Measurements from ENCODE around the gene PHLPP1. TPM values are rescaled to one million over a fixed set of nuclear protein-coding genes. Genes with fewer than 3 reads are reported as not detected.

Gene PHLPP1
- total RNA-seq, 1 donor from 2014 or later = 3.4 TPM

DNA sequence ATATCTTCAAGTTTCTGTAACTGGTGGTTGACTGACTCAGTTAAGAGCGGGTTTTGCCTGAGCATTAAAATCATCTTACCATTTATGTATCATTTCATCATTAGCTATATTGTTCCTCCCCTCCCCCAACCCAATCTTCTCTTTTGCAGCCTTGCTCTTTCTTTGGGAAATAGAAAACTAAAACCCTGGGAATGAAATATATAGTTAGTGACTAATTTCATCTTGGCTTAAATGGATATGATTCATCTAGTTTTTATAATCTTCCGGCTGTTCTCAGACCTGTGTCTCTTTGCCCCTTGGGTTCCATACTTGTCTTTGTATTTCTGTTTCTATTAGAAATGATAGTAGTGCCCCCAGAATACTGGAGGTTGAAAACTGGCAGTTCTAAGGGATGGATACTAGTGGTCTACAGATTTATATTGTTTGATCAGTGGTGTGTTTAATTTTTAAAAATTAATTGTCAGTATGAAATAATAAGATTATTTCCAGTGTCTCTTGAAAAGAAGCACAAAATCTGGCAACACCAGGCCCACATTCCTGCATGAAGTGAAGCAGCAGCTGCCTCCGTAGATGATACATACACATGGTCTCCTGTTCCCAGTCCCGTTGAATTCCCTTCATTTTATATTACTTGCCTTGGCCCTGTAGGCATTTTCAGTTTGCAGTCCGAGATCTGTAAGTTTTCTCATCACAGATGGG, 44.5 kb downstream of the PHLPP1 start:
- FAIRE-seq (no peak), DNase-seq (ENCODE audit: low read depth) (peak; percentile 78)
- no peaks in the 10 kb centered on the region for H3K36me3 ChIP-seq (ENCODE audit: control insufficient read depth, insufficient read depth, low read length)
- no peak for TF ChIP-seq CTCF (IDR thresholded peaks at IDR 0.05; ENCODE audit: insufficient read depth, low read length, severe bottlenecking)
- H3K27me3 ChIP-seq (ENCODE audit: control insufficient read depth, insufficient read depth, low read length) = no peaks in the 10 kb centered on the region
- no peak overlapping the region for H3K4me3 ChIP-seq (ENCODE audit: low read depth, low read length)

GRCh38 chr18:62760403-62760734, 45.0 kb downstream of the PHLPP1 start:
- no peak overlapping the region for H3K4me3 ChIP-seq (ENCODE audit: low read depth, low read length)
- DNase-seq (ENCODE audit: low read depth) (no peak), FAIRE-seq (no peak)
- H3K27me3 ChIP-seq (ENCODE audit: control insufficient read depth, insufficient read depth, low read length) = no peaks in the 10 kb centered on the region
- H3K36me3 ChIP-seq (ENCODE audit: control insufficient read depth, insufficient read depth, low read length) = no peaks in the 10 kb centered on the region
- no peak for TF ChIP-seq CTCF (IDR thresholded peaks at IDR 0.05; ENCODE audit: insufficient read depth, low read length, severe bottlenecking)

DNA sequence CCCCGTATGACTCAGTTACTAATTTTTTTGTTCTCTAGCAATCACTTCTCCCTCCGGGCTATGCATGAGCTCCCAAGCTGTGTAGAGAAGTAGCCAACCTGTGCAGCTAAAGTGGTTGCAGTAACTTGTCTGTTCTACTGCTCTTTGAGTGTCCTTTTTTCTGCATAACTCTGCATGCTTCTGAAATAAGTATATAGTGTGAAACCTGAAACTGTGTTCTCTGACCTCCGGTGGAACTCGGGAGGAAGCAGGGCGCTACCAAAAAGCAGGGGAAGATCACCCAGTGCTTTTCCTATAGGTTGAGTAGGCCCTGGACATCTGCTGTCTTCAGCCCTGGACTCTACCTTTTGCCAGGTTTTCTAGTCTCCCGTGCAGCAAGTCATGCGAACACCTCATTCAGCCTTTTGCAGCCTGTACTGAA, 47.8 kb downstream of the PHLPP1 start:
- Histone ChIP-seq H3K27me3 (ENCODE audit: control insufficient read depth, insufficient read depth, low read length) (no peaks in the 10 kb centered on the region), H3K36me3 (ENCODE audit: control insufficient read depth, insufficient read depth, low read length) (no peaks in the 10 kb centered on the region), H3K4me3 (ENCODE audit: low read depth, low read length) (no peak overlapping the region)
- peak; percentile 76 for DNase-seq (ENCODE audit: low read depth)
- FAIRE-seq = peak; percentile 18
- no peak for TF ChIP-seq CTCF (IDR thresholded peaks at IDR 0.05; ENCODE audit: insufficient read depth, low read length, severe bottlenecking)

DNA sequence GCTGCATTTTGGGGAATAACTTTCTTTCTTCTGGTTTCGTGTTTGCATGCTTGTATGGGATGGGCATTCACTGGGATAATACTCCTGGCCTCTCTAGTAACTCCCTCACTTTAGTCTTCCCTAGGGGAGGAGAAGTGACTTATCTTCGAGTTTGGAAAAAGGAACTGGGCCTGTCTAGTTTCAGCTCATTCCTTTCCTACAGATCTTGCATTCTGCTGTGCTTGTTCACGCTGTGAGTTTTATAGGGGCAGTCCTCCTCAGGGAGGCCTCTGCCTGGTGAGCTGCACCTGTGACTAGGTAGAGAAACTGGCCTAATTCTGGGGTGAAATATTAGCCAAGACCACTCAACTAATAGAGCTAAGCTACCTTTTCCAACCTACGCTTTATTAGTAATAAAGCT, 50.9 kb downstream of the PHLPP1 start:
- TF ChIP-seq CTCF (IDR thresholded peaks at IDR 0.05; ENCODE audit: insufficient read depth, low read length, severe bottlenecking) = no peak
- no peaks in the 10 kb centered on the region for H3K27me3 ChIP-seq (ENCODE audit: control insufficient read depth, insufficient read depth, low read length)
- DNase-seq (ENCODE audit: low read depth) = no peak
- no peak overlapping the region for H3K4me3 ChIP-seq (ENCODE audit: low read depth, low read length)
- no peaks in the 10 kb centered on the region for H3K36me3 ChIP-seq (ENCODE audit: control insufficient read depth, insufficient read depth, low read length)
- no peak for FAIRE-seq

DNA sequence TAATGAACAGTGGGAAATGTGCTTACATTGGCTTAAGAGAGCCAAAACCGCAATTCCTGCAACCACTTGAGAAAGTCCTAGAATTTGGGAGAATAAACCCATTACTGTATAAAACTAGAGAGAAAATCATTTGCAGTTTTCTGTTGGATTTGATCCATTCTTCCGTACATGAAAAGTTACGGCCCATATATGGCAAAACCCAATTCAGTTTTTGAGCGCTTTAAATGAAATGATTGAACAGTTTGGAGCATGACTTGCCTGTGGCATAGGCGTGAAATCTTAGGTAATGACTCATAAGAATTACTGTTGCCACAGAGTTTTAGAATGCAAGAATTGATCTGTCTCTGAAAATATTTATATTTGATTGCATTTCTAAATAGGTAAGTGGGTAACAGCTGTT, 52.0 kb downstream of the PHLPP1 start:
- Histone ChIP-seq H3K4me3 (ENCODE audit: low read depth, low read length) (no peak overlapping the region), H3K27me3 (ENCODE audit: control insufficient read depth, insufficient read depth, low read length) (no peaks in the 10 kb centered on the region), H3K36me3 (ENCODE audit: control insufficient read depth, insufficient read depth, low read length) (no peaks in the 10 kb centered on the region)
- TF ChIP-seq CTCF (IDR thresholded peaks at IDR 0.05; ENCODE audit: insufficient read depth, low read length, severe bottlenecking) = no peak
- no peak for FAIRE-seq
- peak; percentile 74 for DNase-seq (ENCODE audit: low read depth)
